ENCODE measurements around the gene SNRK.
A peak's percentile ranks its signal among the peaks of the same experiment; 100 is the strongest.

Gene SNRK
- 29.3 to 93.1 (median 52.3) reads per million in 18 experiments for total RNA-seq

GRCh38 chr3:43286115-43286840 lies at the start of gene SNRK:
SNRK (plus strand) TSS chr3:43286540; CDS start chr3:43303204, 16,664 bp downstream.
- peak; percentile 74 to 81 for DNase-seq

- DNase-seq: no peak
Measured at GRCh38 chr3:43238801-43239200, 47.5 kb upstream of the SNRK start.

DNA sequence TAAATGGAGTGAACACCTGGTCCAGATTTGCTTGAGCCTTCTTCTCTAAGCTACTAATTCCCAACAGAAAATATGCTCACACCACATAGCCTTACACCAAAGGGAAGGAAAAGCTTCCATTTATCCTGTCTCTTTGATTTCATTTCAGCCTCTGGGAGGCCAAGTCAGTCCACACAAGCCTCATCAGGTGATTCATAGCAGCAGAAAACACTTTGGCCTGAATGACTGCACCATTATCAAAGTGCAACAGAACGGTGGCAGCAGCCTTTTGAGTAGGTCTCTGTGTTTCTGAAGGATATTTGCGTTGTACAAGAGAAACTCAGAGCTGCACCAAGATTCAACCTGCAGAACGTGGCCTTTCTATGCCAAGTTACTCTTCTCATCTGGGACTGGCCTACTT lies 46.6 kb upstream of the SNRK start:
- no peak for DNase-seq

- DNase-seq: no peak
Measured at GRCh38 chr3:43243590-43244587, 42.5 kb upstream of the SNRK start.

- no peak for DNase-seq
Measured at GRCh38 chr3:43244694-43245093, 41.6 kb upstream of the SNRK start.

DNA sequence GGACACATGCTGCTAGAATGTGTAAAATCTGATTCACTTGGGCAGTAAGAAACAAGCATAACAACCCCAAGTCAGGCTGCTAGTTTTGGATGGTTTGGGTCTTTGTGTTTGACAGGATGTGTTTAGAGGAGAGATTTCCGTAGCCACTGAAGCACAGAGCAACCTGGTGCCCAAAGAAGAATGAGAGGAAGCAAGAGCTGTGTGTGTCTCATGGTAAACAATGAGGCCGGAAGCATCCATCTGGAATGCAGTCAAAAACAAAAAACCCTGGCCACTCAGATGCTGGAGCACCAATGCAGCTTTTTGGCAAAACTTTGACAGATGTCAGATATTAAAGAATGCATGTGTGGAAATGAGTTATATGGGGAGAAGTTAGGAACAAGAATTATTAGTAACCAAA lies 39.4 kb upstream of the SNRK start:
- DNase-seq: no peak

DNA sequence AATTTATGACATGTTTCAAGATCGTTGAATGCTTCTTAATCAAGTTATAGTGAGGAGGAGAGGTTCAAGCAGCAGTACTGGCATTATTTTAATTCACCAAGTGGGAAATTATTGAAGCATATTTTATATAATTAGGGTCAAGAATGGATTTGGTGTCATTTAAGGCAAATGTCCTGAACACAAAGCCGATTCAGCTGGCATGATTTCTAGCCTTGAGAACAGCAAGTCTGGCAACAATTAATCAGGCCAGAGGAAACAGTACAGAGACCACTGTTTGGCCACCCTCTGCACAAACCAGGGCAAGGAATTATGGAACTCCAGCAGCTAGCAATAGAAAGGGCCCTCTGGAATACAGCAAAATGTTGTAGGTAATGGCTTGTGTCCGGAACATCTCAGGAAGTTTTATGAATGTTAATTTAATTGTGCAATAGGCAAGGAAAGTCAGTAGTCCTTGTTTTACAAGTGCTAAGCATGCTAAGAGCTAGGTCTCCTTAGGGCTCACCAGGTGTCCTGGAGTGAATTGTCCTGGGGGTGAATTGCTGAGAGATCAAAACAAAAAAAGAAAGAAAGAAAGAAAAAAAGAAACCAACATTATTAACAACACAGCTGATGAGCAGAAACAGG lies 38.7 kb upstream of the SNRK start:
- no peak for DNase-seq

- DNase-seq: no peak
Measured at GRCh38 chr3:43248185-43248583, 38.2 kb upstream of the SNRK start.

GRCh38 chr3:43248973-43249372 lies 37.4 kb upstream of the SNRK start:
- no peak for DNase-seq

DNA sequence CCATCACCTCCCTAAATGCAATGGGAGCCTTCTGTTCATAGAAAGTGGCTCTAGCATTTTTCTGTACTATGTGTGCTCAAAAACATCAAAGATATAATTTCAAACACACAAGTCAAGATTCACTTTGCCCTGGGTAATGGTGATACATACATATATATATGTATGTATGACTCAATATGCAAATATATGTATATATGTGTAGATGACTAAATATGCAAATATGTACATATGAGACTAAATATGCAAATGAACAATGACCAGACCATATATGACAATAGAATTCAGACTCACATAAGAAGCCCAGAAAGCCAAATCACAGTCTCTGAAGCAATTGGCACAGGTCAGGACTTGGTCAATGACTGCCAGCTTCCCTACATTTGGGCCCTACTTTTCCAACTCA lies 36.9 kb upstream of the SNRK start:
- DNase-seq: no peak

GRCh38 chr3:43253294-43253693 lies 33.0 kb upstream of the SNRK start:
- no peak for DNase-seq

DNA sequence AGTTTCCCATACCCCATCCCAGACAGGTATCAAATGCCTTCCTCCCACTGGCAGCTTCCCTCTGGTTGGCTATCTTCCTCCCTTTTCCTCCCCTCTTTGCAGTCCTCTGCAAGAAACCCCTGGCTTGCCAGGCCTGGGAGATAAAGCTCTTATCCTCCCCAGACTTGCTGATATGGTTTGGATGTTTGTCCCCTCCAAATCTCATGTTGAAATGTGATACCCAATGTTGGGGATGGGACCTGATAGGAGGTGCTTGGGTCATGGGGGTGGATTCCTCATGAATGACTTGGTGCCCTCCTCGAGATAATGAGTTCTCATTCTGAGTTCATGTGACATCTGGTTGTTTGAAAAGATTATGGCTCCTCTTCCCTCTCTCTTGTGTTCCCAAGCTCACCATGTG lies 32.2 kb upstream of the SNRK start:
- no peak for DNase-seq

- peak; percentile 36 to 42 for DNase-seq
Measured at GRCh38 chr3:43255662-43256061, 30.7 kb upstream of the SNRK start.

DNA sequence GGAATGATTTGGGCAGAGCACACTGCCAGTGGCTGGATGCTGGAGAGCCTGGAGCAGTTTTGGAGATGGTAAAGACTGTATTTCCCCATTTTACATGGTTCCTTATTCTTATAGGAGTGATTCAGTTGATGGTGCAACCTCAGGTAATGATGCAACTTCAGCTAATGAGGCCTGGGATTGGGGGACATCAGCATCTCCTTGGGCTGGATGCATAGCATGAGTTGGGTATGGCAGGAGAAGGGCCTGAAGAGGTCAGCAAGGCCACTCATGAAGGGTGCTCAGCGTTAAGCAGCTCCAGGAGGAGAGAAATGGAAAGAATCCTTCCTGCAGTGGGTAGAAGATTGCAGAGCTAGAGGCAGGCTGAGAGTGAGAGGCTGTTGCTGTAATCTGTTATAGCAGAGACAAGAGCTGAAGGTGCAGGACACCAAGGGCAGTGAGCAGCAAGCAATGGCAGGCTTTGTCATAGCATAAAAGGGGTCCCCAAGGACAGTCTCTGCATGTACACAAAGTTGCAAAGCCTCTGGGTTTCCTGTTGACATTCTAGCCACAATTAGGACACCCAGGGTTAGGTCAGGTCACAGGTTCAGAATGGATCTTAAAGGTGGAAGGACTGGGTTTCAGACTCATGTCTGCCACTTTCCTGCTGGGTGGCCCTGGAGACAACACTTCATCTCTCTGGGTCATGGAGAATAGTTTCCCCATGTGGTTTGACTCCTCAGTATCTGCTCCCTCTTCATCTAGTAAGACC lies 29.5 kb upstream of the SNRK start:
- DNase-seq: peak; percentile 84 to 94

GRCh38 chr3:43257850-43258249 lies 28.5 kb upstream of the SNRK start:
- DNase-seq: no peak

DNA sequence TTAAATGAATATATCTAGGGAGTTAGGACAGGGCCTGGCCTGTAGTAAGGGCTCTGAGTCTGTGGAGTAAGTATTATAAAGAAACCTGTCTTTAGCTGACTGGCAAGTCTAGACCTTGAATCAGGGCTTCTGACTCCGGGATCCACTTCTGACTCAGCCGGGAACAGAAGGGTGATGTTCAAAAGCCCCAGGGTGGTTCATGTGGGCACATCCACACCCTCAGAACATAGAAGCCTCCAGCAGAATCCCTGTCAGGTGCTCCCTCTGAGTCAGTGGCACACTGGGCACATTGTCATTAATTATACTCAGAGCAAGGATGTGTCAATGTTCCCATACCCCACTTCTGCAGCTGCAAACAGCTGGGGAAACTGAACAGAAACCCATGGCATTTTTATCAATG lies 26.7 kb upstream of the SNRK start:
- DNase-seq: peak in 1 of 2 donors; percentile 17

DNA sequence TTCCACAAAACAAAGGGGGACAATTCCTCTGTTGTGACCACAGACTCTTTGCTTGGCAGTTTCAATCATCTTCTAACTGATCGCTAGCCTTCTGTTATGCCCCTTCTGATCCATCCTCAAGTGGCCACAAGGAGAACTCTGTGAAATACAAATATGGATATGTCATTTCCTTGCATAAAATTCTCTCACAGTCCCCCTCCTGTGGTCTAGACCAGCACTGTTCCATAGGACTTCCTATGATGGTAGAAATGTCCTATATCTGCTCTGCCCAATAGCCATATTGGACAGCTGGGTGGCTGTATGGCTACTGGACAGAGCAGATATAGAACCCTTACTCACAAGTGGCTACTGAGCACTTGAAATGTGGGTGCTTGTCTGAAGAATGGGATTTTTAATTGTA lies 25.9 kb upstream of the SNRK start:
- no peak for DNase-seq

DNA sequence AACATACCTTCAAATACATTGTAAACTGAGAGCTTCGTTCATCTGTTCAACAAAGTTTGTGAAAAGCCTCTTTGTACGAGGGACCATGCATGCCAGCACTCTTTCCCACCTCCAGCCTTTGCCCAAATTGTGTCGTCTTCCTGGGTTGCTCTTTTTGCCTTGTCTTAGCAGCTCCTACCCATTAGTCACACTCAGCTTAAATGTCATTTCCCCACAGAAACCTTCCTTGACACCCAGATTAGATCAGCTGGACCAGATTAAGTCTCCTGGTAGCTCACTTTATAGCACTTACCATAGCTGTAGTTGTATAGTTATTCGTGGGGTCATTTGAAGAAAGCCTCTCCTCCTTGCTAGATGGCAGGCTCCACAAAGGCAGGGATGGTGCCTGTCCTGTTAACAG lies 24.1 kb upstream of the SNRK start:
- no peak for DNase-seq

GRCh38 chr3:43266451-43266850 lies 19.9 kb upstream of the SNRK start:
- DNase-seq: no peak

- no peak for DNase-seq
Measured at GRCh38 chr3:43266995-43267394, 19.3 kb upstream of the SNRK start.

- DNase-seq: no peak
Measured at GRCh38 chr3:43268636-43269035, 17.7 kb upstream of the SNRK start.

DNA sequence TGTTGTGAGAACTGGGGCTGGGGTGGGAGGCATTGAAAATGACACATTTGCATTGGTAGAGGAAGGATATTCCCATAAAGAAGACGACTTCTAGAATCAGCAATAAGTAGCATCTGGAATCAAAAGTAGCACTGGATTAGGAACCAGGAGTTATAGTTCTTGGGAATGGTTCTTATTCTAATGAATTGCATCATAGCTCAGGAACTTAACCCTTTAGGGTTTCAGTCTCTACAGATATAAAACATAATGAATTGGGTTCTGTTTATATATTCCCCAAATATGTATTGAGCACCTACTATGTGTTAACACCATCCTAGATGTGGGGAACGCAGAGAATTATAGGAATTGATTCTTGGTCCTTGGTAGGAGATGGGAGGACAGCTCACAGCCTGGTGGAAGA lies 16.3 kb upstream of the SNRK start:
- DNase-seq: no peak

- no peak for DNase-seq
Measured at GRCh38 chr3:43273416-43273815, 12.9 kb upstream of the SNRK start.
